GM12873 (cell line): ENCODE results near the gene VPS52.
A peak's percentile ranks its signal among the peaks of the same experiment; 100 is the strongest.

Experiments used
- TF ChIP-seq, protein P1 (sequence below): IDR thresholded peaks from 2 replicates; pipeline ENCODE4 v1.5.1; 2012; ENCODE audit warnings: low read depth, mild to moderate bottlenecking, moderate library complexity, low read length, control low read depth; ENCODE audit not compliant: insufficient read depth; ENCODE audit errors: missing control alignments

Gene VPS52

DNA sequence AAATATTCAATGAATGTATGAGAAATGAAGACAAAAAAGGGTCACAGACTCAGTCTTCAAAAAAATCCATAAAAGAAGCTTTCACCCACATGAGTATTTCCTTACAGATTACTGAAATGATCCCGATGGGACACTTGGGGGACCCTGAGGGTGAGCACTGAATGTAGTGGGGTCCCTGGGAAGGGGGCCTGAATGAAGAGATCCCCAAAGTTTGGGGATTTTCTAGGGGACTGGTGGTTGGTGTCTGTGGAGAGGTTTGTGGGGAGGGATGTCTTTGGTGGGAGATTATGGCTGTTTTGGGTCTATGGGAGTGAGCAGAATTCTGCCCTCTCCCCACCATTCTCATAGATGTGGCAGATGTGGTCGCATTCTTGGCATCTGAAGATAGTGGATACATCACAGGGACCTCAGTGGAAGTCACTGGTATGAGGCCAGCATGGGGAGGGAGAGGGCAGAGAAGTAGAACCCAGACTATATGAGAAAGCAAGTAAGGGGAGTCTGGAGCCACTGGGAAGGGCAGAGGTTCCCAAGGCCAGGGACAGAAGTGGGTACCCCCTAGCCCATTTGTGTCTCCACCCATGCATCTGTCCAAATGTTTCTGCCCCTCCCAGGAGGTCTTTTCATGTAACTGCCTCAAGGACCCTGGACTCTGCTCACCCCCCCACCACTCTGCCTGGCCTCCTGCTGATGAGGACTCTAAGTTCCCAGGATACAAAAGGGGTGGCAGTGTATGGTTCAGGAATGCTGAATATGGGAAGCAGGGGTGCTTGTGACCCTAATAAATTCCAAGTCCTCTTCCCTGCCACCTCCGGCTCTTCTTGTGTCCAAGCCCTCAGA, 65.4 kb downstream of the VPS52 start:
- TF ChIP-seq, protein P1, sequence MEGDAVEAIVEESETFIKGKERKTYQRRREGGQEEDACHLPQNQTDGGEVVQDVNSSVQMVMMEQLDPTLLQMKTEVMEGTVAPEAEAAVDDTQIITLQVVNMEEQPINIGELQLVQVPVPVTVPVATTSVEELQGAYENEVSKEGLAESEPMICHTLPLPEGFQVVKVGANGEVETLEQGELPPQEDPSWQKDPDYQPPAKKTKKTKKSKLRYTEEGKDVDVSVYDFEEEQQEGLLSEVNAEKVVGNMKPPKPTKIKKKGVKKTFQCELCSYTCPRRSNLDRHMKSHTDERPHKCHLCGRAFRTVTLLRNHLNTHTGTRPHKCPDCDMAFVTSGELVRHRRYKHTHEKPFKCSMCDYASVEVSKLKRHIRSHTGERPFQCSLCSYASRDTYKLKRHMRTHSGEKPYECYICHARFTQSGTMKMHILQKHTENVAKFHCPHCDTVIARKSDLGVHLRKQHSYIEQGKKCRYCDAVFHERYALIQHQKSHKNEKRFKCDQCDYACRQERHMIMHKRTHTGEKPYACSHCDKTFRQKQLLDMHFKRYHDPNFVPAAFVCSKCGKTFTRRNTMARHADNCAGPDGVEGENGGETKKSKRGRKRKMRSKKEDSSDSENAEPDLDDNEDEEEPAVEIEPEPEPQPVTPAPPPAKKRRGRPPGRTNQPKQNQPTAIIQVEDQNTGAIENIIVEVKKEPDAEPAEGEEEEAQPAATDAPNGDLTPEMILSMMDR, result no peak

DNA sequence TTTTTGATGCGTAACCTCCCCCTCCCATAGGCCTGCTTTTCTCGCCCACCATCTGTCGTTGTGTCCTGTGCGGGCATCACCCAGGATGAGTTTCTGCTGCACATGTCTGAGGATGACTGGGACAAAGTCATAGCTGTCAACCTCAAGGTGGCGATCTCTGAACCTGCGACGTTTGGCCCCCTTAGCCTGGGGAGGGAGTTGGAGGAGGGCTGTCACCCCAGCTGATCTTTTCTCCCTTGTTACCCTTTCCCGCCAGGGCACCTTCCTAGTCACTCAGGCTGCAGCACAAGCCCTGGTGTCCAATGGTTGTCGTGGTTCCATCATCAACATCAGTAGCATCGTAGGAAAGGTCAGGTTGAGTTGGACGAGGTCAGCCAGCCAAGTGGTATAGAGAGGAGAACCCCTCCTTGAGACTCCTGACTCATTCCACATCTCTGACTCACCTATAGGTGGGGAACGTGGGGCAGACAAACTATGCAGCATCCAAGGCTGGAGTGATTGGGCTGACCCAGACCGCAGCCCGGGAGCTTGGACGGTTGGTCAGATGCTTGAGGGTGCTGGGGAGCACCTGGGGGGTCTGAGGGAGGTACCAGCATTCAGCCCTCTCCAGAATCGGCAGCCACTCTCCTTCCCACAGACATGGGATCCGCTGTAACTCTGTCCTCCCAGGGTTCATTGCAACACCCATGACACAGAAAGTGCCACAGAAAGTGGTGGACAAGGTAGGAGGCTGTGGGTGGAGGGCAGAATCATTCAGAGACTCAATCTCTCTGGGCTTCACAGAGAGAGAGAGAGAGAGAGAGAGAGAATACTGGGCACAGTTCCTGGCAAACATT, 66.3 kb downstream of the VPS52 start:
- TF ChIP-seq, protein P1, result peak; percentile 44

DNA sequence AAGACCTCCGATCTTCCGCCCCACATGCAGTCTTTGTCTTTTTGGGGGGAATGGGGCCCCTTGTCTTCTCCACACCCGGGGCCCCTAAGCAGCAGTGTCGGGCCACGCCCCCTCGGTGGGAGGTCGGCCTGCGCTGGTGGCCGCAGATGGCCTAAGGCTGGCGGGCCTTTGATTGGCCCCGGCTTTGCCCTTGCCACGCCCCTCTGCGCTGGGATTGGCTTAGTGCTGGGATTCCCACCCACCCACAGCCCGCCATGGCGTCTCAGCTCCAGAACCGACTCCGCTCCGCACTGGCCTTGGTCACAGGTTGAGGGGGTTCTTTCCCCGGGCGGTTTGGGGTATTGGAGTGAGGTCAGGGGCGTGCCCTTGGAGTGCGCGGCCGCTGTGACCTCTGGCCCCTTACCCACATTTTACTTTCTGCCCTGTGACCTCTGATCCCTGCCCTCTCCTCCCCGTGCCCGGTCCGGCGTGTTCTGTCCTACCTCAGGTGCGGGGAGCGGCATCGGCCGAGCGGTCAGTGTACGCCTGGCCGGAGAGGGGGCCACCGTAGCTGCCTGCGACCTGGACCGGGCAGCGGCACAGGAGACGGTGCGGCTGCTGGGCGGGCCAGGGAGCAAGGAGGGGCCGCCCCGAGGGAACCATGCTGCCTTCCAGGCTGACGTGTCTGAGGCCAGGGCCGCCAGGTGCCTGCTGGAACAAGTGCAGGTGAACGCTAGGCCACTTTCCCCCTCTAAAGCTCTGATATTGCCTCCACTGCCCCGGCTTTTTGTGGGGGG, 67.1 kb downstream of the VPS52 start, which contains the start of gene HSD17B8:
TSS of gene HSD17B8 (plus strand) at position 241 of the 776 bp plus-strand sequence. CDS start at position 255, 14 bp downstream.
- TF ChIP-seq, protein P1, result no peak

DNA sequence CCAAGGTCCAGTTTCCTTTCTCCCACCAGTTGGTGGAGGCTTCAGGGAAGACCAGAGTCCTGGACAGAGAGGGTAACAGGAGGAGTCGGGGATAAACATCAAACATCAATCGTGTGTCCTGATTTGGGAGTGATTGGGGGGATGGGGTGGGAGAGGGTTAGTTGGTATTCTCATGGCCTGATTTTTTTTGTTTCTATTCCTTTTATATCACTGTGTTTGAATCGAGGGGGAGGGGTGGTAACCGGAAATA, 67.6 kb downstream of the VPS52 start:
- TF ChIP-seq, protein P1, result no peak

DNA sequence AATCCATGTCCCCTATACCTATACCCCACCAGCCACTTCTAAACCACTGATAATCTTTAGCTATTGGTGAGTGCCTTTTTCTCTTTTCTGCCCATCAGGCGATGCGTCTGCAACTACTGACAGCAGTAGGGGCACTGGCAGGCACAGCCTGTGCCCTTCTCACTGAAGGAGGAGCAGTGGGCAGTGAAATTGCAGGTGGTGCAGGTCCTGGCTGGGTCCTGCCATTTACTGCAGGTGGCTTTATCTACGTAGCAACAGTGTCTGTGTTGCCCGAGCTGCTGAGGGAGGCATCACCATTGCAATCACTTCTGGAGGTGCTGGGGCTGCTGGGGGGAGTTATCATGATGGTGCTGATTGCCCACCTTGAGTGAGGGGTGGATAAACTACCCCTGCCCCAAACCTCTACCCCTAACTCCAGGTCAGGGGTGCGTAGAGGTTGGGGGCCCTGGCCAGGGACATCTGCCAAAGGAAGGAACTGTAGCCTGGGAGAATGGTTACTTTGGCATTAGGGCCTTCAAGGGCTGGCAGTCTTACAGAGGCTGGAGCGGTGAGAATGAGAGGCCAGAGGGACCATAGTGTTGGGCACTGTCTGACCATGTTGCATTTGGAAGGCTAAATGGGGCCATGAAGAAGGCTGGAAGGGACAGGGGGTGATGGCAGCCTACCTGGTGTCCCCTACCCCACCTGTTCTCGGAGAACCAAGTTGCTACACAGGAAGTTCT, 68.1 kb downstream of the VPS52 start:
- TF ChIP-seq, protein P1, result no peak

DNA sequence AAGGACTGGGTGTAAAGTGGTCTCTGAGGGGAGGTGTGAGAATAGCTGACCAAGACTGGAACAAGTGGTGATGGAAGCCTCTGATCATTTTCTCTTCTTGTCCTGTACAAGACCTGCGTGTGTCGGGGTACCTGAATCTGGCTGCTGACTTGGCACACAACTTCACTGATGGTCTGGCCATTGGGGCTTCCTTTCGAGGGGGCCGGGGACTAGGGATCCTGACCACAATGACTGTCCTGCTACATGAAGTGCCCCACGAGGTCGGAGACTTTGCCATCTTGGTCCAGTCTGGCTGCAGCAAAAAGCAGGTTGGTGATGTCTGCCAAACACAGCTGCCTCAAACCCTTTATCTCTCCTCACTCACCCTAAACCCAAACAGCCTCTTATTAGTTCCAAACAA, 68.9 kb downstream of the VPS52 start:
- TF ChIP-seq, protein P1, result no peak
